Kidney glomerular epithelial cell (primary cell): ENCODE measurements around the gene SERPIND1.
"Not testable (repeated sequence)": the region's sequence is repeated elsewhere in the genome, so short reads cannot be mapped to it uniquely, and the experiment has no call there.

Experiments used
- DNase-seq: peaks from one replicate; lab custom pipeline; 2025; lab: John Stamatoyannopoulos, UW

Gene SERPIND1

GRCh38 chr22:20773793-20774212 lies at the start of gene SERPIND1:
TSS of gene SERPIND1 (plus strand) at chr22:20774113. CDS start at chr22:20779313, 5,200 bp downstream.
- no peak for DNase-seq

GRCh38 chr22:20724676-20725454 lies 49.0 kb upstream of the SERPIND1 start:
- no peak for DNase-seq

- DNase-seq, result no peak
Observed at GRCh38 chr22:20725987-20726558, 47.8 kb upstream of the SERPIND1 start.

GRCh38 chr22:20727118-20728015 lies 46.5 kb upstream of the SERPIND1 start:
- no peak for DNase-seq

GRCh38 chr22:20728523-20729190 lies 45.3 kb upstream of the SERPIND1 start:
- no peak for DNase-seq

- no peak for DNase-seq
Observed at GRCh38 chr22:20729194-20729593, 44.7 kb upstream of the SERPIND1 start.

GRCh38 chr22:20732431-20732830 lies 41.5 kb upstream of the SERPIND1 start:
- DNase-seq, result not testable (repeated sequence)

- not testable (repeated sequence) for DNase-seq
Observed at GRCh38 chr22:20735356-20736162, 38.4 kb upstream of the SERPIND1 start.

- DNase-seq, result not testable (repeated sequence)
Observed at GRCh38 chr22:20736891-20737290, 37.0 kb upstream of the SERPIND1 start.

GRCh38 chr22:20738394-20739089 lies 35.4 kb upstream of the SERPIND1 start:
- DNase-seq, result no peak

GRCh38 chr22:20740222-20740951 lies 33.5 kb upstream of the SERPIND1 start:
- DNase-seq, result no peak

GRCh38 chr22:20741008-20741633 lies 32.8 kb upstream of the SERPIND1 start:
- DNase-seq, result no peak

GRCh38 chr22:20741634-20742581 lies 32.0 kb upstream of the SERPIND1 start:
- no peak for DNase-seq

- DNase-seq, result no peak
Observed at GRCh38 chr22:20742764-20743163, 31.1 kb upstream of the SERPIND1 start.

- DNase-seq, result no peak
Observed at GRCh38 chr22:20744456-20744855, 29.5 kb upstream of the SERPIND1 start.

- DNase-seq, result no peak
Observed at GRCh38 chr22:20745119-20745518, 28.8 kb upstream of the SERPIND1 start.

- no peak for DNase-seq
Observed at GRCh38 chr22:20746431-20747189, 27.3 kb upstream of the SERPIND1 start.
